Measurements from ENCODE around the gene VPS36.

DNA sequence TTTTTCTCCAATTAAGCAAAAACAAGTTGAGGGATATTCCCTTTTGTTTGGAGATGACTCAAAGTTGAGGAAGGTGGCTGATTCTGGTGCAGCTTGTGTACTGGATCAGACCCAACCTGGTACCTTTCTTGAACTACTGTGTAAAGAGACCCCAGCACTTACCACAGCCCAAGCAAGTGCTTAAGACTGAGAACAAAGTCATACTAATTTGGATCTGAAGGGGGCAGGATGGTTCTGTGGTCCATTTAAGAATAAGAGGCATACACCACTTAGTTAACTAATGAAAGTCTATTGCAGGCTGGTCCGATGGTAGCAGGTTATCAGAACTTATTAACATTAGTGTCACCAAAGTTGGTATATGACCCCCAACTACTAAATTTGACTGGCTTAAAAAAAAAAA lies 50.7 kb downstream of the VPS36 start:
- TF ChIP-seq, protein P1, sequence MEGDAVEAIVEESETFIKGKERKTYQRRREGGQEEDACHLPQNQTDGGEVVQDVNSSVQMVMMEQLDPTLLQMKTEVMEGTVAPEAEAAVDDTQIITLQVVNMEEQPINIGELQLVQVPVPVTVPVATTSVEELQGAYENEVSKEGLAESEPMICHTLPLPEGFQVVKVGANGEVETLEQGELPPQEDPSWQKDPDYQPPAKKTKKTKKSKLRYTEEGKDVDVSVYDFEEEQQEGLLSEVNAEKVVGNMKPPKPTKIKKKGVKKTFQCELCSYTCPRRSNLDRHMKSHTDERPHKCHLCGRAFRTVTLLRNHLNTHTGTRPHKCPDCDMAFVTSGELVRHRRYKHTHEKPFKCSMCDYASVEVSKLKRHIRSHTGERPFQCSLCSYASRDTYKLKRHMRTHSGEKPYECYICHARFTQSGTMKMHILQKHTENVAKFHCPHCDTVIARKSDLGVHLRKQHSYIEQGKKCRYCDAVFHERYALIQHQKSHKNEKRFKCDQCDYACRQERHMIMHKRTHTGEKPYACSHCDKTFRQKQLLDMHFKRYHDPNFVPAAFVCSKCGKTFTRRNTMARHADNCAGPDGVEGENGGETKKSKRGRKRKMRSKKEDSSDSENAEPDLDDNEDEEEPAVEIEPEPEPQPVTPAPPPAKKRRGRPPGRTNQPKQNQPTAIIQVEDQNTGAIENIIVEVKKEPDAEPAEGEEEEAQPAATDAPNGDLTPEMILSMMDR (conservative IDR thresholded peaks at IDR 0.05; ENCODE audit: low read depth, low read length) = peak; percentile 38
- TF ChIP-seq MAFK (IDR thresholded peaks at IDR 0.05; ENCODE audit: low read depth, low read length) = no peak
- no peak for TF ChIP-seq CEBPB (IDR thresholded peaks at IDR 0.05; ENCODE audit: low read depth, low read length)
- no peak for TF ChIP-seq POLR2A (IDR thresholded peaks at IDR 0.05; ENCODE audit: low read depth, low read length)
- TF ChIP-seq RAD21 (IDR thresholded peaks at IDR 0.05; ENCODE audit: low read length) = peak; percentile 36
- TF ChIP-seq MXI1 (IDR thresholded peaks at IDR 0.05; ENCODE audit: borderline replicate concordance, low read depth, low read length) = no peak
- TF ChIP-seq RCOR1 (IDR thresholded peaks at IDR 0.05; ENCODE audit: insufficient replicate concordance, low read length) = no peak
- TF ChIP-seq MAZ (IDR thresholded peaks at IDR 0.05; ENCODE audit: borderline replicate concordance, low read depth, low read length) = no peak
- TF ChIP-seq SMC3 (IDR thresholded peaks at IDR 0.05; ENCODE audit: low read depth, low read length) = peak; percentile 12; the same call in 1 of the 2 replicates
- no peak for TF ChIP-seq RFX5 (IDR thresholded peaks at IDR 0.05; ENCODE audit: low read depth, low read length)

All from IMR-90 (cell line).